H1 (cell line): ENCODE results near the gene TSEN34. TPM values are rescaled to one million over a fixed set of nuclear protein-coding genes. Genes with fewer than 3 reads are reported as not detected.
A peak's percentile ranks its signal among the peaks of the same experiment; 100 is the strongest.

ENCODE experiments used
- CTCF ChIA-PET: fragments of 300-600 bp; sonication (Branson Sonifier 250); formaldehyde crosslinking; loops from one replicate; lab custom pipeline; 2021; ENCODE audit not compliant: partially characterized antibody; lab: Charles Lee
- POLR2A ChIA-PET: fragments of 300-600 bp; sonication (Branson Sonifier 250); formaldehyde crosslinking; loops from one replicate; lab custom pipeline; 2021; ENCODE audit warnings: inconsistent platforms; ENCODE audit not compliant: partially characterized antibody; lab: Charles Lee
- DNase-seq, 2 experiments: peaks; one replicate each; pipeline versions ENCODE4 v3.0.0 to v3.0.0-alpha.2; 2010 to 2022; ENCODE audit warnings: low spot score in 2 of 2, low read depth in 1 of 2, mixed read lengths in 1 of 2
- FAIRE-seq: peaks from 2 replicates; lab custom pipeline; 2011; peaks lifted over from hg19 to GRCh38; lab: Jason Lieb, UNC
- H2AFZ ChIP-seq: 2 replicates; pipeline ENCODE4 v1.8.1; 2012; ENCODE audit warnings: low read length, inconsistent platforms
- H2AK5ac ChIP-seq: 2 replicates; pipeline ENCODE4 v1.6.1; 2013; ENCODE audit warnings: low read depth, low read length
- H2BK120ac ChIP-seq: replicated peaks from 2 replicates; pipeline ENCODE3; 2013; ENCODE audit warnings: low read depth, low read length, inconsistent platforms
- H2BK12ac ChIP-seq: 2 replicates; pipeline ENCODE4 v1.6.1; 2013; ENCODE audit warnings: low read depth, low read length
- H2BK15ac ChIP-seq: 2 replicates; pipeline ENCODE4 v1.6.1; 2013; ENCODE audit warnings: low read length
- H2BK20ac ChIP-seq: 2 replicates; pipeline ENCODE4 v1.6.1; 2013; ENCODE audit warnings: low read length
- H2BK5ac ChIP-seq: 2 replicates; pipeline ENCODE4 v1.6.1; 2013; ENCODE audit warnings: low read depth, low read length
- H3K14ac ChIP-seq: 2 replicates; pipeline ENCODE4 v1.6.1; 2013; ENCODE audit warnings: inconsistent platforms; ENCODE audit not compliant: insufficient read length
- H3K18ac ChIP-seq: 2 replicates; pipeline ENCODE4 v1.6.1; 2013; ENCODE audit warnings: low read length; ENCODE audit errors: extremely low read depth
- H3K23ac ChIP-seq: 2 replicates; pipeline ENCODE4 v1.6.1; 2013; ENCODE audit warnings: inconsistent platforms; ENCODE audit not compliant: insufficient read length
- H3K23me2 ChIP-seq: 2 replicates; pipeline ENCODE4 v1.6.1; 2013; ENCODE audit warnings: low read depth, low read length
- H3K27ac ChIP-seq: 2 replicates; pipeline ENCODE4 v1.6.1; 2011; ENCODE audit warnings: low read depth, low read length, inconsistent platforms
- H3K27me3 ChIP-seq, 4 experiments: replicated peaks in 1 of 4; 1 replicate in 1 of 4; 2 replicates in 3 of 4; pipeline versions ENCODE4 v1.6.1 to v1.8.1; 2011 to 2013; ENCODE audit warnings: low read length in 3 of 4, mild to moderate bottlenecking in 3 of 4, inconsistent platforms in 2 of 4, mixed read lengths in 2 of 4, moderate library complexity in 1 of 4; ENCODE audit not compliant: control insufficient read depth in 3 of 4, insufficient read depth in 3 of 4; ENCODE audit errors: extremely low read depth in 1 of 4
- H3K36me3 ChIP-seq, 4 experiments: 2 replicates each; pipeline versions ENCODE4 v1.6.1 to v1.8.1; 2011 to 2013; ENCODE audit warnings: mild to moderate bottlenecking in 4 of 4, low read length in 3 of 4, moderate library complexity in 2 of 4, control low read depth in 1 of 4, inconsistent platforms in 1 of 4; ENCODE audit not compliant: insufficient read depth in 4 of 4, control insufficient read depth in 2 of 4
- H3K4ac ChIP-seq: replicated peaks from 2 replicates; pipeline ENCODE3; 2013; ENCODE audit warnings: low read length, low read depth, mixed read lengths, inconsistent platforms; ENCODE audit not compliant: insufficient read length
- H3K4me1 ChIP-seq, 4 experiments: replicated peaks in 1 of 4; 1 replicate in 1 of 4; 2 replicates in 3 of 4; pipeline versions ENCODE4 v1.6.1 to v1.8.1; 2011 to 2013; ENCODE audit warnings: low read length in 3 of 4, inconsistent platforms in 2 of 4, mixed read lengths in 1 of 4; ENCODE audit not compliant: insufficient read depth in 4 of 4, control insufficient read depth in 3 of 4
- H3K4me2 ChIP-seq, 2 experiments: 2 replicates each; pipeline versions ENCODE4 v1.6.1 to v1.8.1; 2011 to 2013; ENCODE audit warnings: low read depth in 2 of 2, low read length in 2 of 2, control low read depth in 1 of 2, inconsistent platforms in 1 of 2, mild to moderate bottlenecking in 1 of 2; ENCODE audit not compliant: insufficient read depth in 1 of 2
- H3K4me3 ChIP-seq, 4 experiments: fragments of 200-600, 300-600 bp in 1 of 4; sonication (generic), shearing (Covaris generic), sonication (Bioruptor Twin) in 1 of 4; 2 replicates each; pipeline versions ENCODE4 v1.5.1 to v1.8.1; 2011 to 2016; ENCODE audit warnings: low read length in 4 of 4, low read depth in 3 of 4, control low read depth in 2 of 4, inconsistent platforms in 2 of 4, mild to moderate bottlenecking in 2 of 4, mixed read lengths in 1 of 4, moderate library complexity in 1 of 4; ENCODE audit not compliant: insufficient read depth in 2 of 4; ENCODE audit errors: extremely low read depth in 1 of 4
- H3K56ac ChIP-seq: replicated peaks from 2 replicates; pipeline ENCODE3; 2013; ENCODE audit warnings: low read depth, mild to moderate bottlenecking, mixed read lengths, low read length, inconsistent platforms; ENCODE audit not compliant: insufficient read length
- H3K79me1 ChIP-seq: 2 replicates; pipeline ENCODE4 v1.6.1; 2013; ENCODE audit warnings: low read depth, low read length, control low read depth
- H3K79me2 ChIP-seq, 2 experiments: 2 replicates each; pipeline versions ENCODE4 v1.6.1 to v1.8.1; 2012 to 2013; ENCODE audit warnings: low read length in 2 of 2, mild to moderate bottlenecking in 2 of 2, inconsistent platforms in 1 of 2; ENCODE audit not compliant: insufficient read depth in 2 of 2, control insufficient read depth in 1 of 2
- H3K9ac ChIP-seq, 4 experiments: replicated peaks in 1 of 4; 1 replicate in 1 of 4; 2 replicates in 3 of 4; pipeline versions ENCODE4 v1.6.1 to v1.8.1; 2011 to 2013; ENCODE audit warnings: low read depth in 3 of 4, low read length in 3 of 4, control low read depth in 2 of 4, mild to moderate bottlenecking in 2 of 4, moderate library complexity in 2 of 4, inconsistent platforms in 1 of 4; ENCODE audit errors: extremely low read depth in 1 of 4
- H3K9me3 ChIP-seq, 2 experiments: 2 replicates each; pipeline versions ENCODE4 v1.6.1 to v1.8.1; 2012 to 2013; ENCODE audit warnings: mild to moderate bottlenecking in 2 of 2, moderate library complexity in 2 of 2, control low read depth in 1 of 2, inconsistent platforms in 1 of 2, low read depth in 1 of 2, low read length in 1 of 2, mixed read lengths in 1 of 2; ENCODE audit not compliant: insufficient read depth in 2 of 2
- H4K20me1 ChIP-seq, 2 experiments: replicated peaks in 1 of 2; 2 replicates each; pipeline versions ENCODE3 to v1.8.1; 2011 to 2013; ENCODE audit warnings: inconsistent platforms in 2 of 2, low read length in 2 of 2, mild to moderate bottlenecking in 1 of 2; ENCODE audit not compliant: insufficient read depth in 2 of 2, control insufficient read depth in 1 of 2
- H4K5ac ChIP-seq: 2 replicates; pipeline ENCODE4 v1.6.1; 2013; ENCODE audit warnings: low read length, low read depth, mixed read lengths, inconsistent platforms; ENCODE audit not compliant: insufficient read length
- H4K8ac ChIP-seq: 2 replicates; pipeline ENCODE4 v1.8.0; 2013; ENCODE audit warnings: mild to moderate bottlenecking, moderate library complexity, low read length, inconsistent platforms; ENCODE audit not compliant: insufficient read depth; ENCODE audit errors: extremely low read depth
- H4K91ac ChIP-seq: replicated peaks from 2 replicates; pipeline ENCODE3; 2013; ENCODE audit warnings: low read length, mixed read lengths, inconsistent platforms; ENCODE audit not compliant: insufficient read length
- EZH2 ChIP-seq: fragments of 200-600 bp; sonication (generic); IDR thresholded peaks from 2 replicates; pipeline ENCODE4 v1.7.1; 2012; ENCODE audit warnings: low read depth, mild to moderate bottlenecking, moderate library complexity, low read length, inconsistent platforms; ENCODE audit not compliant: severe bottlenecking
- KDM4A ChIP-seq: IDR thresholded peaks from one replicate; pipeline ENCODE4 v1.7.1; 2012; ENCODE audit warnings: low read depth, mild to moderate bottlenecking, moderate library complexity, low read length, inconsistent platforms; ENCODE audit not compliant: severe bottlenecking
- POLR2A ChIP-seq, 2 experiments: IDR thresholded peaks; 1 replicate in 1 of 2; 2 replicates in 1 of 2; pipeline ENCODE4 v1.6.1; 2011; ENCODE audit warnings: low read depth in 2 of 2, low read length in 2 of 2, mild to moderate bottlenecking in 2 of 2; ENCODE audit errors: control extremely low read depth in 1 of 2
- POLR2AphosphoS5 ChIP-seq: IDR thresholded peaks from 2 replicates; pipeline ENCODE4 v1.6.1; 2011; ENCODE audit warnings: low read depth, low read length
- RFX5 ChIP-seq: IDR thresholded peaks from 2 replicates; pipeline ENCODE4 v1.6.1; 2011; ENCODE audit warnings: low read depth, low read length, improper control_type of control experiment, borderline replicate concordance
- TAF1 ChIP-seq: IDR thresholded peaks from 2 replicates; pipeline ENCODE4 v1.6.1; 2011; ENCODE audit warnings: mild to moderate bottlenecking, low read depth, low read length
- TAF7 ChIP-seq: optimal IDR thresholded peaks from 2 replicates; pipeline ENCODE3; 2011; ENCODE audit warnings: low read depth, mild to moderate bottlenecking, inconsistent platforms, low read length, moderate library complexity, borderline replicate concordance
- WGBS, 2 experiments: shearing (Covaris generic) in 1 of 2; methylation state at CpG; one replicate each; pipeline versions ENCODE4 v1.1.6 to v1.1.7; 2013 to 2015; ENCODE audit warnings: low lambda C conversion rate in 2 of 2, mixed read lengths in 2 of 2, inconsistent platforms in 1 of 2, low coverage in 1 of 2, missing lambda C conversion rate in 1 of 2; ENCODE audit not compliant: insufficient replicate concordance in 2 of 2, insufficient coverage in 1 of 2, insufficient read length in 1 of 2; ENCODE audit errors: extremely low coverage in 1 of 2, missing lambda C conversion rate in 1 of 2; 5-methylcytosine and 5-hydroxymethylcytosine counted together
- long read RNA-seq, 2 experiments: library from RNA in 1 of 2; library from capped mRNA in 1 of 2; stranded (forward); transcript quantifications; one replicate each; pipeline ENCODE4 v2.0.0, GENCODE V29; 2021; ENCODE audit warnings: inconsistent platforms in 1 of 2
- polyA minus RNA-seq, 3 experiments: library from RNA; depleted of rRNA, polyadenylated mRNA; stranded (reverse); fragments of >200 nt; gene quantifications; 1 replicate in 2 of 3; 2 replicates in 1 of 3; pipeline ENCODE4 v1.2.3, GENCODE V29; 2011
- polyA plus RNA-seq, 7 experiments: library from polyadenylated mRNA; depleted of rRNA in 3 of 7; stranded (reverse) in 5 of 7; unstranded in 2 of 7; fragments of >200 nt in 5 of 7; fragments of 200-250 nt in 2 of 7; gene quantifications; 1 replicate in 5 of 7; 2 replicates in 1 of 7; 4 replicates in 1 of 7; pipeline versions ENCODE4 v1.2.1 to v1.2.3, GENCODE V29; 2011 to 2013; ENCODE audit warnings: missing spikeins in 2 of 7, mixed read lengths in 2 of 7
- total RNA-seq: library from RNA; stranded (reverse); fragmentation: NEBNext Ultra II Directional; extraction: Animal tissue kit (Norgen Biotek cat#: 25700); gene quantifications from 2 replicates; pipeline ENCODE4 v1.2.1, GENCODE V29; 2021

TSEN34 gene
- total RNA-seq: 22.5 and 24.2 TPM in 2 replicates
- polyA plus RNA-seq (2011; rRNA removed): 52.3 and 55.4 TPM in 2 replicates
- 35.5 TPM for polyA plus RNA-seq (2011; cell fraction: cytosol; rRNA removed)
- polyA plus RNA-seq (2011; cell fraction: nucleus; rRNA removed): 34.2 TPM
- 10.7 to 23.5 TPM (median 21.4 TPM) in 4 replicates for polyA plus RNA-seq (2012, experiment 1 of 2)
- polyA plus RNA-seq (2012, experiment 2 of 2): 30.6 TPM
- polyA plus RNA-seq (2013, experiment 1 of 2): 23.3 TPM
- polyA plus RNA-seq (2013, experiment 2 of 2): 23.9 TPM
- 9.1 and 15.3 TPM in 2 replicates for polyA minus RNA-seq (2011; rRNA and poly(A)+ RNA removed)
- 14.9 TPM for polyA minus RNA-seq (2011; cell fraction: cytosol; rRNA and poly(A)+ RNA removed)
- polyA minus RNA-seq (2011; cell fraction: nucleus; rRNA and poly(A)+ RNA removed): 13.4 TPM
- long read RNA-seq, experiment 1, transcript TSEN34-207 (3 exons, 2,372 nt): major isoform, 13 of 26 reads
- long read RNA-seq, experiment 1, transcript TSEN34-203 (4 exons, 1,349 nt): minor isoform, 9 of 26 reads
- long read RNA-seq, experiment 1, partial matches to known transcripts: 2 of 26 reads
- long read RNA-seq, experiment 1, other reads (novel, unspliced or antisense): 2 of 26 reads
- long read RNA-seq, experiment 2, partial matches to known transcripts: 0 of 4 reads
- long read RNA-seq, experiment 2, other reads (novel, unspliced or antisense): 4 of 4 reads

GRCh38 chr19:54191011-54191810, at the start of gene TSEN34:
TSS of gene TSEN34 (plus strand) at chr19:54191308. CDS start at chr19:54191365, 57 bp downstream.
- peaks cover 4 to 21% (median 7%) of the 10 kb centered on the region in 4 experiments; a peak in 7 of 8 replicates for H3K36me3 ChIP-seq
- peaks cover 3 to 12% (median 7%) of the 10 kb centered on the region in 4 experiments; a peak in 5 of 7 replicates for H3K4me1 ChIP-seq
- H3K56ac ChIP-seq: peak within 1 kb of the TSS; percentile 99
- H3K79me2 ChIP-seq: peaks cover 3 to 32% of the 10 kb centered on the region in 2 experiments; a peak in 3 of 4 replicates
- no peaks in the 10 kb centered on the region for H3K9me3 ChIP-seq
- H2BK12ac ChIP-seq: peak within 1 kb of the TSS; percentile 100
- peaks cover 0 to 6% of the 10 kb centered on the region in 2 experiments for H4K20me1 ChIP-seq
- H4K8ac ChIP-seq: peak within 1 kb of the TSS; percentile 99
- no peak within 1 kb of the TSS for H2BK20ac ChIP-seq
- peak within 1 kb of the TSS; percentile 82; the same call in 1 of the 2 replicates for H2AK5ac ChIP-seq
- peak within 1 kb of the TSS; percentile 99 for H3K18ac ChIP-seq
- no peaks in the 10 kb centered on the region for H3K27me3 ChIP-seq
- ChIA-PET CTCF (interaction anchor here (0.6 to 1.4 kb wide), 8 partner anchors 10 to 338 kb away, joined by 3 to 5 read pairs (median 3); no protein-coding TSS in a partner anchor), POLR2A (interaction anchor here (0.7 to 28.7 kb wide), 13 partner anchors 8 to 76 kb away, joined by 3 to 909 read pairs (median 4); partner anchors contain the start of genes CNOT3, PRPF31, RPS9 and TFPT)
- peak within 1 kb of the TSS; percentile 99 for H3K4ac ChIP-seq
- peak within 1 kb of the TSS; percentile 99 for H3K27ac ChIP-seq
- H2BK15ac ChIP-seq: peak within 1 kb of the TSS; percentile 94; the same call in 1 of the 2 replicates
- no peak within 1 kb of the TSS for H3K23ac ChIP-seq
- peak within 1 kb of the TSS; percentile 100 for H2BK5ac ChIP-seq
- no peak for FAIRE-seq
- peak within 1 kb of the TSS; percentile 97 for H4K5ac ChIP-seq
- H4K91ac ChIP-seq: peak within 1 kb of the TSS; percentile 98
- H3K9ac ChIP-seq: peak within 1 kb of the TSS; percentile 81 to 99 (median 93)
- peaks cover 11% of the 10 kb centered on the region for H3K23me2 ChIP-seq
- peak within 1 kb of the TSS; percentile 50 for H2BK120ac ChIP-seq
- peak within 1 kb of the TSS; percentile 62 to 91 (median 75) for H3K4me3 ChIP-seq
- peak within 1 kb of the TSS; percentile 85; the same call in 1 of the 2 replicates for H2AFZ ChIP-seq
- H3K14ac ChIP-seq: peak within 1 kb of the TSS; percentile 87
- peak within 1 kb of the TSS; percentile 77 to 97 for H3K4me2 ChIP-seq
- DNase-seq: peak in 1 of 2 experiments; percentile 94
- WGBS, 2 experiments: 2% methylated on average over 53 of the region's 77 CpGs; no CpG with 5 or more reads in 1 of the 2 experiments
- peaks cover 13% of the 10 kb centered on the region for H3K79me1 ChIP-seq
- peak; percentile 46 to 59; a peak in 2 of 3 replicates for TF ChIP-seq POLR2A (IDR thresholded peaks at IDR 0.05; ENCODE audit: control extremely low read depth in 1 of 2, low read depth in 2 of 2, low read length in 2 of 2)
- TF ChIP-seq TAF7: peak; percentile 48
- TF ChIP-seq EZH2: no peak
- TF ChIP-seq POLR2AphosphoS5: peak; percentile 44; the same call in 1 of the 2 replicates
- peak; percentile 84 for TF ChIP-seq KDM4A
- no peak for TF ChIP-seq RFX5
- TF ChIP-seq TAF1: peak; percentile 65; the same call in 1 of the 2 replicates
